HG03060 (cell line): ENCODE data around the gene STEAP2.

Experiments used
- ATAC-seq: cut with Tn5 transposase; IDR thresholded peaks from one replicate; pipeline ENCODE4 v1.9.1; 2021; ENCODE audit warnings: low read depth, moderate number of reproducible peaks; ENCODE audit not compliant: unreplicated experiment

The STEAP2 gene

GRCh38 chr7:90192876-90193750 lies 18.4 kb upstream of the STEAP2 start:
- ATAC-seq = no peak

- ATAC-seq = no peak
Measured at GRCh38 chr7:90194911-90195809, 16.4 kb upstream of the STEAP2 start.

DNA sequence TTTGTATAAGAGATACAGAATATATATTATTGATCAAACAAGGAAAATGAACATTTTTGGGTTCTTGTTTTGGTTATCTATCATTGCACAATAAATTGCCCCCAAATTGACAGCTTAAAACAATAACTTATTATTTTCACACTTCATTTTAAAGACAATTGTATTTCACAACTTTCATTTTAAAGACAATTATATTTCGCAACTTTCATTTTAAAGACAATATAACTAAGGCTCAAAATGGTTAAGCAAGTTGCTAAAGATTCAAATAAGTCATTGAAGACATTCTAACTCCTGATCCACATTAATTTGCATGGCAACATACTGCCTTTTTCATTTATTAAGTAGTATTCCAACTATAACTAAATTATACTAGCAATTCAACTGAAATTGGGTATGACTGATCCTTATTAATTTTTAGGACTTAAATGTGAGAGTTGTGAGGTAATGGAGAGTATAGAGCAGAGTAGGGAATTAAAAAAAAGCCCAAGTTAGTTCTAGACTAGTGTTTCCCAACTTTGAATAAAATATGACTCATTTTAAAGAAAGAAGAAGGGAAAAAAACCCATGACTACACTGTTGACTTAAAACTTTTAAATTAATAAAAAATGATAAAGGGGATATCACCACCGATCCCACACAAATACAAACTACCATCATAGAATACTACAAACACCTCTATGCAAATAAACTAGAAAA lies 9.9 kb upstream of the STEAP2 start:
- ATAC-seq = no peak

GRCh38 chr7:90207956-90208355 lies 3.6 kb upstream of the STEAP2 start:
- no peak for ATAC-seq

DNA sequence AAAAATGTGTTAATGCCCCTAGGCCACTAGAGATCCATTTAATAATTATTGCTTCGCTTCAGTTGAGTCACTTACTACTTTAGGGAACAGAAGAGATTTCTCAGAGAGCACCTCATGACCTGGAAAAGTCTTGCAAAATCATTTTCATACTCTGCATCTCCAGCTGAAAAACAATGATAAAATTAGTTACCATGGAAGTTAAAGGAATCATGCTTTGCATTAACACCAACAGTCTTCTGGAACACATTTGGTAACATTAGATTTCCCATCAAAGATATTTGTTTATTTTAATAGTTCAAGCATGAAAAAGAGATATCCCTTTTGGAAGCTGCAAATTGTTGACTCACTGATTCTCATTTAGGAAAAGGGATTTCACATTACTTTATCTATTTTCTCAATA lies 1.8 kb upstream of the STEAP2 start:
- ATAC-seq = no peak

DNA sequence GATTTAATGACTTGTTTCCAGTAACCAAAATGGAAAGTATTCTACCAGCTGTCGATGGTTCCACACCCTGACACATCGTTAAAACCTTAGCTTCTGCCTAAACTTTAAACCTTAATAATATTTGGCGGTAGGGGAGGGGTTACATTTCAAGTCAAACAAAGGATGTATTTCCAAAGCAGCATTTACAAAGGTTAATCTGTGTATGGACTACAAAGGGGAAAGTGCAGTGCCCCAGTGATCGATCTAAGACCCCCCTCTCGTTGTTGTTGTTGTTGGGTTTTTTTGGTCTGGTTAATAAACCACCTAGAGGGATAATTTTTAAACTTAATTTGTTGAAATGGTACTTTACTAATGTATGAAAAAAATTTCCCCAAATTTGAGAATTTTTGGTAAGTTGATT lies 1.1 kb upstream of the STEAP2 start:
- no peak for ATAC-seq

DNA sequence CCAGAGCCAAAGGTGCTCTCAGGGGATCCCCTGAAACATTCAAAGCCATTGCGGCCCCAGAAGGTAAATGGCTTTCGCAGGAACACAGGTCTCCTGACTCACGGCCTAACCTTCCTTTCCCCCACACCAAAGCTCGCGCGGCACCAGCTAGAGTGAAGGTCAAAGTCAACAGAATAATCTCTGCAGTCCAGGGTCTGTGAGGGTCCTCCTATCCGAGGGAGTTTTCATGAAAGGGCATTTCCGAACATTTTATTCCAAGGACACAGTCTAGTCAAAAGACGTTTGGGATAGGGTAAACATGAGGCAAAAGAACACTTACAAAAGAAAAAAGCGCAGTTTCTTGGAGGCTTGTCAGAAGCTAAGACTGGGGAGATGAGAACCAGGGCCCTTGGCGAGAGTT lies 559 bp upstream of the STEAP2 start:
- no peak for ATAC-seq

DNA sequence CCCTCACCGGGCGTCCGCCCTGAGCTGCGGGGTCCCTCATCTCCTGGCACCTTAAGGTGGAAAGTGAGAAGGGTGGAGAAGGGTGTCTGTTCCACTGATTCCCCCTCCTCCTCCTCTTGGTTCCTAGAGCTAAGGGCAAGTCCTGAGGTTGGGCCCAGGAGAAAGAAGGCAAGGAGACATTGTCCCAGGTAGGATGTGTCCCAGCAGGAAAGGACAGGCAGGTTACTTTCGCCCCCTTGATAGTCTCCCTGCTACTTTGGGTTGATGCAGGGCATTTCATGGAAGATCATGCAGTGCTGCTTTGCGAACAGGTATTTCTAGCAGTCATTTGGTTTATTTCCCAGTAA lies 582 bp downstream of the STEAP2 start:
- ATAC-seq = no peak

GRCh38 chr7:90213521-90213920 lies 2.0 kb downstream of the STEAP2 start:
- ATAC-seq = no peak

DNA sequence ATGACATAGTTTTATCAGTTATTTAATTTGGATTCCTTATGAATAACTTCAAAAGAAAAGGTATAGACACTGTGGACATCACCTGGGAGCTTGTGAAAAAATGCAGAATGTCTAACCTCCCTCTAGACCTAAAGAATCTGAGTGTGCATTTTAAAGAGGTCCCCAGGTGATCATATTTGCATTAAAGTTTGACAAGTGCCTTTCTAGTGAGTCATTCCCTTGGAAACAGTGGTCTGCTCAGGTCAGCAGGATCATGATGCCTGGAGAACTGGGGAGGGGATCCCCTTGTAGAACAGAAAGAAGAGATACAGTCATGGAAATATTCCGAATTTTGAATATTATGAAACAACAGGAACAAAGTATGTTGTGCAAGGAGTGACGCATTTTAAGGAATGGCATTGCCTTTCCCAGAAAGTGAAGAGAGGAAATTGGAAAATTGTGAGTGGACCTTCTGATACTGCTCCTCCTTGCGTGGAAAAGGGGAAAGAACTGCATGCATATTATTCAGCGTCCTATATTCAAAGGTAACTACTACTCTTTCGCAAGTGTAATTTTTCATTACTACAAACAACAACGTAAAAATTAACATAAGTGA lies 4.6 kb downstream of the STEAP2 start:
- no peak for ATAC-seq

DNA sequence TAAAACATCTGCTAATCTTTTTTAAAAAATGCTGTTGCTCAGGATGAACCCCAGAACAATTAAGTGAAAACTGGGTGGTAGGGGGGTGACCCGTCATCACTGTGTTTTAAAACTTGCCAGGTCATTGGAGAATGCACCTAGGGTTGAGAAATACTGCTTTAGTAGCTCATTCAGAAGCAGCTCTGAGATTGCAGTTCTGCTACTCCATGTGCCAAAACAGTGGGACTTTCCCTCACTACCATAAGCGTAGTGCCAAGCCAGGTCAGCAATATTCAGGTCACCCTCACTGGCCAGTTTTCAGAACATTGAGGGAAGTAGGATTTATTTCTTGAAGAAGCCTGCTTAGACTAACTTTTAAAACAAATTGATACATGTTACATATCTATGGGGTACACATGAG lies 5.2 kb downstream of the STEAP2 start:
- no peak for ATAC-seq

DNA sequence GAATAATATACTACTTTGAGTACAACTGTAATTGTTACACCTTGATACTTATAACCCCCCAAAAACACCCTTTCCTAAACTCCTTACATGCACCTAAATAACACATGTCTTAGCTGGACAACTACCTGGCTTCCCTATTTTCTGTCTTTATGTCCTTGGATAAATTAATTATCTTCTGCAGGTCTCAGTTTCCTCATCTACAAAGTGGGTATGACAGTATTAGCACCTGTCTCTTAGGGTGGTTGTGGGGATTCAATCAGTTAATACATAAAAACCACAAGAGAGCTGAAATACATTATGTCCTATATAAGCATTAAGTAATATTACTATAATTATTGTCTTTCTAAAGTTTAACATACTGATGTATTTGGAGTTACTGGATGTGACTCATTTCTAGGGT lies 10.8 kb downstream of the STEAP2 start:
- no peak for ATAC-seq

DNA sequence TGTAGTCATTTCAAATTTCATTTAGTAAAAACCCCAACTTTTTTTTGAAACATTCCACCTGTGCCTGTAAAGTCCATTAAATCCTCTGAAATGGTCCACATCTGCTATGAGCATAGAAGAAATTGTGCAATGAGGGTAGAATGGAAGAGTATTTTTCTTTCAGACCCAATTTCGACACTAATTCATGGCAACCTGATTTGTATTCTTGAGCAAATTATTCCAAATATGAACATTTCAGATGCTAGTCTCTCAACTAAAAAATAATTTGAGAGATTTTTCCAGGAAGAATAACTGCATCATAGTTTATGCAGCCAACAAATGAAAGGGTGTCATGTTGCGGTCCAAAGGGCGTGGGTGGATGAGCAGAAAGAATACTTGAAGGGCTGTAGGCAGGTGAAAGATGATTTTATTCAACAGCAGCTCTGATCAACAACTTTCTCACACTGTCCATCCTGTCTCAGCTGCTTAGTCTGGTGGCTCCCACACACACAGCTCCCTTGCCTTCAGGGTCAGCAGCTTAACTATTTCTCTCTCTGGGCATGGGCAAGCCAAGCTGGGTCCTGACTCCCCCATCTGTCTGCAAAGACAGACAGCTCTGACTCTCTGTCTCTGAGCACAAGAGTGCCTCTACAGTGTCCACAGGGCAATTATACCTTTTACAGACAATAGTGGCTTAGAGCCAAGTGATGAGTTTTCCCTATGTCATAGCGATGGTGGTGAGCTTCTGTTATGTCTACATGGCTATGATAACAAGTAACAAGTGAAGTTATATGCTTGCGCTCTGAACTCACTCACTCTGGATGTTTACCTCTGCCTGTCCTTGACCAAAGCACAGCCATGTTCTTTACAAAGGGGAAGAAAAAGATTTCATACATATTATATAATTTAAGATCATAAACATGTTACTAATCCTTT lies 11.5 kb downstream of the STEAP2 start:
- no peak for ATAC-seq

GRCh38 chr7:90224195-90224594 lies 12.7 kb downstream of the STEAP2 start:
- ATAC-seq = no peak

DNA sequence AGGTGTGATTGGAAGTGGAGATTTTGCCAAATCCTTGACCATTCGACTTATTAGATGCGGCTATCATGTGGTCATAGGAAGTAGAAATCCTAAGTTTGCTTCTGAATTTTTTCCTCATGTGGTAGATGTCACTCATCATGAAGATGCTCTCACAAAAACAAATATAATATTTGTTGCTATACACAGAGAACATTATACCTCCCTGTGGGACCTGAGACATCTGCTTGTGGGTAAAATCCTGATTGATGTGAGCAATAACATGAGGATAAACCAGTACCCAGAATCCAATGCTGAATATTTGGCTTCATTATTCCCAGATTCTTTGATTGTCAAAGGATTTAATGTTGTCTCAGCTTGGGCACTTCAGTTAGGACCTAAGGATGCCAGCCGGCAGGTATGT lies 13.6 kb downstream of the STEAP2 start:
- no peak for ATAC-seq

- no peak for ATAC-seq
Measured at GRCh38 chr7:90225601-90226000, 14.1 kb downstream of the STEAP2 start.

GRCh38 chr7:90227259-90227658 lies 15.7 kb downstream of the STEAP2 start:
- ATAC-seq = no peak

DNA sequence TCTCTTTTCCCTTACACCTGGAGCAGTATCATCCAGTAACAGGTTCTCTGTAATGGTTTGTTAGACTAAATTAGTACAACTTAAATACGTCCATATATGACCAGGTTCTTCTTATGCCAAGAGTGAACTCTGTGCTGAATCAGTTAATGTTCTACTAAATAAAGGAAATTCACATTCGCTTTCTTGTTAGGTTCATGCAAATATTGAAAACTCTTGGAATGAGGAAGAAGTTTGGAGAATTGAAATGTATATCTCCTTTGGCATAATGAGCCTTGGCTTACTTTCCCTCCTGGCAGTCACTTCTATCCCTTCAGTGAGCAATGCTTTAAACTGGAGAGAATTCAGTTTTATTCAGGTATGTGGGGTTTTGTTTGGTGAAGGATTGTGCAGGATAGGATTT lies 18.1 kb downstream of the STEAP2 start:
- ATAC-seq = no peak

DNA sequence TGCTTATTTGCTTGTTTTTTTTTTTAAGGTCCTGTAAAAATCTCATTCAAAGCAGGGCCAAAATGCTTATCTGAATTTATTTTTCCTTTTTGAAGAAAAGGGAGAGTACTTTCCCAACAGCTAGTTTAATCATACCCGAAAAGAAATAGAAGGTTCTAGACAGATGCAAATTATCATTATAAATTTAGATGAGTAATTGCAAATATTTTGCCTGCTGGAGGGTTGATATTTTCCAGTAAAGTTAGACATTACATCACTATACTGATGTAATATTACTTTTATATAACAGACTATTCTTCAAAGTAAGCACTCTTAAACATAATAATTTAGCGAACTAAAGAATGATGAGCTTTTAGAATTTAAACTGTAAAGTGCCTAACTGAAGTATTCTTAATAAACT lies 19.3 kb downstream of the STEAP2 start:
- ATAC-seq = no peak

GRCh38 chr7:90231304-90231703 lies 19.8 kb downstream of the STEAP2 start:
- no peak for ATAC-seq
